A549 (cell line): ENCODE measurements around the gene RSRC1. TPM values are rescaled to one million over a fixed set of nuclear protein-coding genes. Genes with fewer than 3 reads are reported as not detected.

Experiments used
- ATAC-seq, 2 experiments: fragments of 200-7000 bp in 1 of 2; fragments of >200 bp in 1 of 2; cut with Nextera tagmentation in 1 of 2; cut with Tn5 transposase in 1 of 2; 3 replicates each; pipeline versions ENCODE4 v1.8.0 to v1.9.1; 2018 to 2020; ENCODE audit warnings: mild to moderate bottlenecking in 1 of 2, moderate library complexity in 1 of 2
- CTCF ChIA-PET: fragments of 300-600 bp; sonication (Branson Sonifier 250); formaldehyde crosslinking; extraction: SDS; loops from one replicate; lab custom pipeline; 2021; ENCODE audit warnings: antibody characterized with exemption, inconsistent platforms; lab: Yijun Ruan, JAX
- POLR2A ChIA-PET: fragments of 350-600 bp; formaldehyde crosslinking; extraction: SDS; loops from one replicate; lab custom pipeline; 2021; ENCODE audit warnings: antibody characterized with exemption, inconsistent platforms; lab: Yijun Ruan, JAX
- DNase-seq, 2 experiments: peaks; one replicate each; pipeline versions ENCODE4 v3.0.0 to v3.0.0-alpha.2; 2011 to 2016; ENCODE audit warnings: low read depth in 1 of 2, low spot score in 1 of 2
- FAIRE-seq: peaks from 2 replicates; lab custom pipeline; 2011; peaks lifted over from hg19 to GRCh38; lab: Jason Lieb, UNC
- H3K27ac ChIP-seq, 2 experiments: fragments of >200 bp; sonication (Bioruptor Twin); formaldehyde crosslinking; 3 replicates each; pipeline ENCODE4 v1.5.1; 2016 to 2017
- H3K4me1 ChIP-seq: fragments of >200 bp; sonication (Bioruptor Twin); formaldehyde crosslinking; 3 replicates; pipeline ENCODE4 v1.6.1; 2016
- H3K4me2 ChIP-seq: fragments of >200 bp; sonication (Bioruptor Twin); formaldehyde crosslinking; 3 replicates; pipeline ENCODE4 v1.6.1; 2016
- H3K4me3 ChIP-seq: fragments of >200 bp; sonication (Bioruptor Twin); formaldehyde crosslinking; 3 replicates; pipeline ENCODE4 v1.5.1; 2016
- H3K9me3 ChIP-seq: fragments of >200 bp; sonication (Bioruptor Twin); formaldehyde crosslinking; 3 replicates; pipeline ENCODE4 v1.6.1; 2016
- BHLHE40 ChIP-seq: IDR thresholded peaks from 2 replicates; pipeline ENCODE4 v1.6.1; 2012; ENCODE audit warnings: low read depth, low read length, inconsistent platforms
- CEBPB ChIP-seq, 2 experiments: fragments of >200 bp in 1 of 2; sonication (Bioruptor Twin) in 1 of 2; formaldehyde crosslinking in 1 of 2; IDR thresholded peaks; 2 replicates each; pipeline ENCODE4 v1.6.1; 2012 to 2016
- CHD4 ChIP-seq: fragments of 200-600 bp; sonication (generic); IDR thresholded peaks from 2 replicates; pipeline ENCODE4 v1.6.1; 2016; ENCODE audit warnings: antibody characterized with exemption, mild to moderate bottlenecking, borderline replicate concordance
- EHF ChIP-seq: fragments of 250-450 bp; sonication (Bioruptor Pico); IDR thresholded peaks from 2 replicates; pipeline ENCODE4 v1.5.0; 2020; ENCODE audit warnings: mild to moderate bottlenecking
- EHMT2 ChIP-seq: fragments of 200-600 bp; sonication (generic); IDR thresholded peaks from 2 replicates; pipeline ENCODE4 v1.6.1; 2016; ENCODE audit warnings: antibody characterized with exemption, low read depth, mild to moderate bottlenecking, moderate library complexity
- FOSB ChIP-seq: fragments of 250-450 bp; sonication (Bioruptor Pico); IDR thresholded peaks from 2 replicates; pipeline ENCODE4 v1.5.0; 2020; ENCODE audit warnings: mild to moderate bottlenecking, moderate library complexity
- HEYL ChIP-seq: fragments of 250-450 bp; sonication (Bioruptor Pico); IDR thresholded peaks from 2 replicates; pipeline ENCODE4 v1.8.0; 2021; ENCODE audit warnings: mild to moderate bottlenecking, moderate library complexity
- HOXA7 ChIP-seq: fragments of 250-450 bp; sonication (Bioruptor Pico); IDR thresholded peaks from 2 replicates; pipeline ENCODE4 v1.5.0; 2020; ENCODE audit warnings: mild to moderate bottlenecking, moderate library complexity
- HOXB5 ChIP-seq: fragments of 250-450 bp; sonication (Bioruptor Pico); IDR thresholded peaks from 2 replicates; pipeline ENCODE4 v1.5.0; 2020; ENCODE audit warnings: mild to moderate bottlenecking, moderate library complexity
- JUN ChIP-seq, 2 experiments: fragments of >200 bp; sonication (Bioruptor Twin); formaldehyde crosslinking; IDR thresholded peaks; 2 replicates in 1 of 2; 3 replicates in 1 of 2; pipeline ENCODE4 v1.6.1; 2016 to 2017
- MYC ChIP-seq: IDR thresholded peaks from 2 replicates; pipeline ENCODE4 v1.6.1; 2012; ENCODE audit warnings: mild to moderate bottlenecking, inconsistent platforms, low read length, improper control_type of control experiment, borderline replicate concordance
- NFE2L2 ChIP-seq: fragments of 150-350 bp; conservative IDR thresholded peaks from 2 replicates; pipeline ENCODE4 v1.6.1; 2014; ENCODE audit warnings: low read length
- NR3C1 ChIP-seq: fragments of >200 bp; sonication (Bioruptor Twin); formaldehyde crosslinking; IDR thresholded peaks from 3 replicates; pipeline ENCODE4 v1.6.1; 2017
- POLR2AphosphoS2 ChIP-seq: conservative IDR thresholded peaks from 2 replicates; pipeline ENCODE4 v1.6.1; 2012; ENCODE audit warnings: low read length, improper control_type of control experiment, inconsistent platforms
- RARB ChIP-seq: fragments of 250-450 bp; sonication (Bioruptor Pico); IDR thresholded peaks from 2 replicates; pipeline ENCODE4 v1.8.0; 2021; ENCODE audit warnings: mild to moderate bottlenecking, moderate library complexity
- RCOR1 ChIP-seq: fragments of 150-350 bp; IDR thresholded peaks from 2 replicates; pipeline ENCODE4 v1.6.1; 2014; ENCODE audit warnings: antibody characterized with exemption, low read length, low read depth
- RFX5 ChIP-seq: fragments of 450-650 bp; IDR thresholded peaks from 2 replicates; pipeline ENCODE4 v1.7.1; 2014; ENCODE audit warnings: antibody characterized with exemption, mild to moderate bottlenecking, moderate library complexity
- SMC3 ChIP-seq: fragments of >200 bp; sonication (Bioruptor Twin); formaldehyde crosslinking; IDR thresholded peaks from 3 replicates; pipeline ENCODE4 v1.6.1; 2018; ENCODE audit warnings: inconsistent platforms
- TFCP2L1 ChIP-seq: fragments of 250-450 bp; sonication (Bioruptor Pico); IDR thresholded peaks from 2 replicates; pipeline ENCODE4 v1.5.0; 2021; ENCODE audit warnings: mild to moderate bottlenecking
- TP53 ChIP-seq: fragments of 250-450 bp; sonication (Bioruptor Pico); IDR thresholded peaks from 2 replicates; pipeline ENCODE4 v1.5.0; 2021; ENCODE audit warnings: mild to moderate bottlenecking, moderate library complexity
- ZFP36 ChIP-seq: fragments of 450-650 bp; IDR thresholded peaks from 2 replicates; pipeline ENCODE4 v1.6.1; 2014; ENCODE audit warnings: borderline replicate concordance; ENCODE audit not compliant: partially characterized antibody
- ZNF302 ChIP-seq: fragments of 250-450 bp; sonication (Bioruptor Pico); IDR thresholded peaks from 2 replicates; pipeline ENCODE4 v1.9.0; 2021; ENCODE audit warnings: inconsistent platforms, mild to moderate bottlenecking, moderate library complexity
- WGBS: methylation state at CpG from one replicate; pipeline ENCODE4 v1.1.6; 2017; ENCODE audit errors: missing lambda C conversion rate; 5-methylcytosine and 5-hydroxymethylcytosine counted together
- polyA plus RNA-seq, 4 experiments: library from polyadenylated mRNA; depleted of rRNA in 3 of 4; stranded (reverse); fragments of >200 nt; fragmentation: RNase III in 1 of 4; extraction: RNeasy Plus Mini Kit Qiagen cat#74134 plus additional on column Dnase treatment in 1 of 4; gene quantifications; 2 replicates in 3 of 4; 3 replicates in 1 of 4; pipeline ENCODE4 v1.2.3, GENCODE V29; 2011 to 2017
- TF ChIP-seq, protein P1 (sequence below): IDR thresholded peaks from 2 replicates; pipeline ENCODE4 v1.6.1; 2012; ENCODE audit warnings: low read depth, borderline replicate concordance
- TF ChIP-seq, protein P2 (sequence below): fragments of 450-650 bp; IDR thresholded peaks from 2 replicates; pipeline ENCODE4 v1.6.1; 2014; ENCODE audit warnings: antibody characterized with exemption
- TF ChIP-seq, protein P3 (sequence below): fragments of 150-350 bp; IDR thresholded peaks from 2 replicates; pipeline ENCODE4 v1.6.1; 2014; ENCODE audit warnings: low read depth, mild to moderate bottlenecking, low read length

RSRC1 gene
- polyA plus RNA-seq, 2 of the 4 experiments (the other 2 are of a cell fraction), result 17.5 to 52.2 TPM

DNA sequence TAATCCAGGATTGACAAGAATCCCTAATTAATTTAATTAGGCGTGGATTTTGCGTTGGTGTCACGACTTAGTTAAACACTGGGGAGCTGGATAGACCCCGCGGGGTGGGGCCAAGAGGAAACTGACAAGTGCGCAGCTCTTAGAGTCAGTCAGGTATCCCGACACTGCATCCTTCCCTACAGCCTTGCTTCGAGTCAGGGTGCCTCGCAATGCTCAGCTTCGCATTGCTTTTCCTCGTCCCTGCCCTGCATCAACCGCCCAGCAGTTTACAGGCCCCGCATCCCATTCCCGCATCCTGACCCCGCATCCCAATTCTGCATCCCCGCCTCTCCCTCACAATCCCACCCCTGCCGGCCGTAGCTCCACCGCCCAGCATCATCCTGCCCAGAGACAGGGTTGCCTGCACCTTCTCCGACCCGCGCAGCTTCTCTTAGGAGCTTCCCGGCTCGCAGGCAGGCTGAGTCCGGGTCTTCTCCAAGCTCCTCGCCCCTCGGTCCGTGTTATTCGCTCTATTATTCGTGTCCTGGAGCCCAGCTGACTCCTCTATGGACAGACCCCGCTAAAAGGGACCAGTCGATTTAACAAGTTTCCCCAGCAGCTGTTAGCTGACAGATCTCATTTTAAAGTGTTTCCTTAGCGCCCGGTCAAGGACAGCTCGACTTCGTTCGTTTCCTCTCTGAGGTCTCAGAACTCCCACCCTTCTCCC, 3.0 kb upstream of the RSRC1 start:
- peak; percentile 44 to 56 for ATAC-seq
- TF ChIP-seq, protein P1, sequence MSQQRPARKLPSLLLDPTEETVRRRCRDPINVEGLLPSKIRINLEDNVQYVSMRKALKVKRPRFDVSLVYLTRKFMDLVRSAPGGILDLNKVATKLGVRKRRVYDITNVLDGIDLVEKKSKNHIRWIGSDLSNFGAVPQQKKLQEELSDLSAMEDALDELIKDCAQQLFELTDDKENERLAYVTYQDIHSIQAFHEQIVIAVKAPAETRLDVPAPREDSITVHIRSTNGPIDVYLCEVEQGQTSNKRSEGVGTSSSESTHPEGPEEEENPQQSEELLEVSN, result no peak
- TF ChIP-seq, protein P2, sequence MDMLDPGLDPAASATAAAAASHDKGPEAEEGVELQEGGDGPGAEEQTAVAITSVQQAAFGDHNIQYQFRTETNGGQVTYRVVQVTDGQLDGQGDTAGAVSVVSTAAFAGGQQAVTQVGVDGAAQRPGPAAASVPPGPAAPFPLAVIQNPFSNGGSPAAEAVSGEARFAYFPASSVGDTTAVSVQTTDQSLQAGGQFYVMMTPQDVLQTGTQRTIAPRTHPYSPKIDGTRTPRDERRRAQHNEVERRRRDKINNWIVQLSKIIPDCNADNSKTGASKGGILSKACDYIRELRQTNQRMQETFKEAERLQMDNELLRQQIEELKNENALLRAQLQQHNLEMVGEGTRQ, result no peak
- TF ChIP-seq NFE2L2 (no peak), POLR2AphosphoS2 (no peak), ZNF302 (CRISPR knock-in tag) (no peak), CHD4 (no peak), JUN (IDR thresholded peaks at IDR 0.05) (no peak), FOSB (no peak), EHMT2 (no peak), SMC3 (no peak), HEYL (no peak), HOXA7 (no peak), TFCP2L1 (CRISPR knock-in tag) (no peak), RFX5 (no peak), CEBPB (IDR thresholded peaks at IDR 0.05) (no peak), TP53 (CRISPR knock-in tag) (no peak)
- no peak for FAIRE-seq
- WGBS, result 1% methylated on average over 34 of the region's 37 CpGs
- peaks cover 17% of the 10 kb centered on the region for H3K4me1 ChIP-seq
- peak overlapping the region in 1 of 2 experiments; percentile 88; a peak in 2 of 6 replicates for H3K27ac ChIP-seq
- no peaks in the 10 kb centered on the region for H3K9me3 ChIP-seq
- DNase-seq, result peak; percentile 31 to 44
- ChIA-PET POLR2A (interaction anchor here (1.0 kb wide), 1 partner anchor 10 kb away, joined by 3 read pairs; no protein-coding TSS in a partner anchor), CTCF (interaction anchor here (0.7 to 1.3 kb wide), 3 partner anchors 41 to 327 kb away, joined by 3 to 4 read pairs (median 3); no protein-coding TSS in a partner anchor)
- H3K4me2 ChIP-seq, result peak overlapping the region; percentile 96
- H3K4me3 ChIP-seq, result peak overlapping the region; percentile 61

DNA sequence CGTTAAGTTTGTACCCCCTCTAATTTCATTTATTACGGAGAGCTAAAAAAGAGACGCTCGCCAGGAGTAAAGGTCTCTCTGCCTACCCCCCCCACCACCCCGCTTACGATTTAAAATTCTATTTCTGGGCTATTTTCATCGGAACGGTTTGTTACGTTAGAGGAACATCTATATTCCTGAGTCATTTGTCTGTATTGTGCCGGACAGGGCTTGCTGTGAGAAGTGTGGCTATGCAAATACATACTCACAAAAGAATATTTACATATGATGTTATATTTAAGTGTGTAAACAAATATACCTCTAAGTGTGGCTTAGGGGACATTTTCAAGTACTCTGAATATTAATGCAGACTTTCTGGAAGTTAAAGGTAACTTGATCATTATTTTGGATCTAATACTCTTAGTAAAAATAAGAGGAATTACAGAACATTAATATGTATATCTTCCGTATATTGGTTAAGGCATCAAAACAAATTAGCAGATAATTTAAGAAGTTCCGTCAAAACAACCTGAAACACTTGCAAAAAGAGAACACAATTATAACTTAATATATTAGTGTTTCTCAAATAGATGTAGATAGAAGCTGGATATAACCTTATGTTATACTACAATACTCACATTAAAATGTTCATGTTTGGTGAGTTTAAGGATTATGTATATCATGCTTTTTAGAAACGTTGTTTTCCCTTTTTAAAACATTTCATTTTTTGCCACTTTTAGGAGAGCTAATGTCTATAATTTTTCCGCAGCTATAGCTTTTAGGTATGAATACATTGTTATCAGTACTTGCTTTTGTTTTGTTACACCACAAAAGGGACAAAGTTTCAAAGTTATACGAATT, 2.1 kb upstream of the RSRC1 start:
- peak overlapping the region; percentile 96 for H3K4me2 ChIP-seq
- ATAC-seq (no peak), FAIRE-seq (no peak), DNase-seq (peak in 1 of 2 experiments; percentile 14)
- peak overlapping the region; percentile 61 for H3K4me3 ChIP-seq
- H3K27ac ChIP-seq, result no peak overlapping the region
- WGBS, result 39% methylated on average over 15 of the region's 15 CpGs
- peaks cover 17% of the 10 kb centered on the region for H3K4me1 ChIP-seq
- no peaks in the 10 kb centered on the region for H3K9me3 ChIP-seq
- CTCF ChIA-PET, result interaction anchor here (0.7 to 1.3 kb wide), 4 partner anchors 40 to 327 kb away, joined by 3 to 4 read pairs (median 3); no protein-coding TSS in a partner anchor
- TF ChIP-seq BHLHE40 (no peak), RARB (CRISPR knock-in tag) (no peak), MYC (no peak), HOXB5 (CRISPR knock-in tag) (no peak), RCOR1 (no peak), EHF (CRISPR knock-in tag) (no peak), NR3C1 (no peak), TFCP2L1 (CRISPR knock-in tag) (no peak), ZFP36 (no peak)
- TF ChIP-seq, protein P3, sequence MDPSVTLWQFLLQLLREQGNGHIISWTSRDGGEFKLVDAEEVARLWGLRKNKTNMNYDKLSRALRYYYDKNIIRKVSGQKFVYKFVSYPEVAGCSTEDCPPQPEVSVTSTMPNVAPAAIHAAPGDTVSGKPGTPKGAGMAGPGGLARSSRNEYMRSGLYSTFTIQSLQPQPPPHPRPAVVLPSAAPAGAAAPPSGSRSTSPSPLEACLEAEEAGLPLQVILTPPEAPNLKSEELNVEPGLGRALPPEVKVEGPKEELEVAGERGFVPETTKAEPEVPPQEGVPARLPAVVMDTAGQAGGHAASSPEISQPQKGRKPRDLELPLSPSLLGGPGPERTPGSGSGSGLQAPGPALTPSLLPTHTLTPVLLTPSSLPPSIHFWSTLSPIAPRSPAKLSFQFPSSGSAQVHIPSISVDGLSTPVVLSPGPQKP, result no peak
- TF ChIP-seq, protein P1, result no peak
- POLR2A ChIA-PET, result interaction anchor here (1.0 kb wide), 1 partner anchor 9 kb away, joined by 3 read pairs; no protein-coding TSS in a partner anchor
